IPS DF 4.7 (cell line): Measurements from ENCODE around the gene CRACR2B.

Source experiments
- DNase-seq: peaks from one replicate; pipeline ENCODE4 v3.0.0-alpha.2; 2013; ENCODE audit warnings: low spot score; ENCODE audit errors: extremely low read depth

Gene CRACR2B

DNA sequence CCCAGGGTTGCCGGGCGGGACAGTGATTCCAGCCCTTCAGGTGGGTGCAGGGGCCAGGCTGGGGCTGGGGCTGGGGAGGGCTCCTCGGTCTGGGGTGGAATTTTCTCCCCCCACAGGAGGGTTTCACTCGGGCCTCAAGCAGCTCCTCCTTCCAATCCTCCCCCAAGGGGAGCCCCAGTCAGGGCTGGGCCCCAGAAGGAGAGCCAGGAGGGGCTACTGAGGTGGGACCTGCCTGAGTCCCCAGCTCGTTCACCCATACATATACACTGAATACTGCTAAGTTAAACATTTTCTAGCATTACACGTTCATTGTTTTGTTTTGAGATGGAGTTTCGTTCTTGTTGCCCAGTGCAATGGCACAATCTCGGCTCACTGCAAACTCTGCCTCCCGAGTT lies 1.5 kb upstream of the CRACR2B start:
- no peak for DNase-seq

DNA sequence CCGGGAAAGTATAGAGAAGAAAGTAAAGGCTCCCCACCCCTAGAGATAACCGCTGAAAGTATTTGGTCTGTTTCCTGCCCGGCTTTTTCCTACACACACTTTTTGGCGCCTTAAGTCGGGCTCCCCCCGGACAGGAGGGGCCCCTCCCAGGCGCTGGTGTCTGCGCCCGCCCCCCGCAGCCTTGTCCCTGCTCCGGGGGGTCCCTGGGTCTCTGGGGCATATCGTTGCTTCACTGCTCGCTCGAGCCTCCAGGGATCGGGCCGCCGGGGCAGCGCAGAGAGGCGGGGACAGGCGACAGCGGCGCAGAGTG lies 928 bp upstream of the CRACR2B start:
- DNase-seq = no peak

DNA sequence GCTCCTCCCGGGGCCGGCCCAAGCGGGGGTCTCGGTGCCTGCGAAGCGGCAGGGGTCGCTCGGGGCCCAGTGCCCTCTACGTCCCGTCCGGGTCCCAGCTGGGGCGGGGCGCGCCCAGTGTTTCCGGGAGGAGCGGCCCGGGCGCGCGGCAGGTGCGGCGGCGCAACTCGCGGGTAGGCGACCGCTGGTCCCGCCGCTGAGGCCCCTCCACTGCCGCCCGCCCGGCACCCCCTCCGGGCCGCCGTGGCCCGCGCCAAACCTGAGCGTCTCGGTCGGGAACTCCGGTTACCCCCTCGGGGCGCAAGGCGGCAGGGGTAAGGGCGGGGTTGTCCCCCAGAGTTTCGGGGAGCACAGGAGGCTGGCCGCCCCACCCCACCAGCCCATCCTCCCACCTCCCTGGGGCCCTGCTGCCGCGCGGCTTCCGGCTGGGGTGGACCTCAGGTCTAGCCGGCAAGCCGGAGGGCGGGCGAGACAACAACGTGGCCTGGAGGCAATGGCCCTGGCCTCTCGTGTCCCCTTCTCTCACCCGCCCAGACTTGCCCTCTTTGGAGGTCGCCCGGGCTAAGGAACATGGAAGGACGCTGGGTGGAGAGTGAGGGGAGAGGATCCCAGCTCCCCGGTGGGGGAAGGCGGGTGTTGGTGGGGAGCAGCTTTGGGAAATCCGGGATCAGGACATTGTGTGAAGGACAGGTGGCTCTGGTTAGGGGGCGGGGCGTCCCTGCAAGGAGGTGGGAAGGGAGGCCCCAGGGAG lies 398 bp upstream of the CRACR2B start:
- no peak for DNase-seq

DNA sequence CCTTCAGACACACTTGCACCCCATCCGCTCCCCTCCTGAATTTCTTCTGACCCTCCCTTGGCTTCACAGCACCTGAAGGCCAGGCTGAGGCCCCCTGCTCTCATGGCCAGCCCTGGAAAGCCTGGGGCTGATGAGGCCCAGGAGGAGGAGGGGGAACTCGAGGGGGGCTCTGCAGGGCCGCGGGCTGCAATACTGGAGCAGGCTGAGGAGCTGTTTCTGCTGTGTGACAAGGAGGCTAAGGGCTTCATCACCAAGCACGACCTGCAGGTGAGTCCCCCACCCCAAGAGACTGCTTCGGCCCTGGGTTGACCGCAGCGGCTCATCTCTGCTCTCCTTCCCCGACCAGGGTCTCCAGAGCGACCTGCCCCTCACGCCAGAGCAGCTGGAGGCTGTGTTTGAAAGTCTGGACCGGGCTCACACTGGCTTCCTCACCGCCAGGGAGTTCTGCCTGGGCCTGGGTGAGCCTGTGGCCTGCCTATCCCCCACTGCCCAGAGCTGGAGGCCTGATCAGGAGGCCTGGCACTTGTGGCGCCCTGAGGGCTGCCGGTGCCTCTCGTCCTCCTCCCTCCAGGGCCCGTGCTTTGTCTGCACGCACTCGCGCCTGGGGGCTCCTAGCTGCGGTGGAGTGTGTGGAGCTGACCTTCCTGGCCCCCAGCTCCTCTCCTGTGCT lies 922 bp downstream of the CRACR2B start:
- DNase-seq = no peak

DNA sequence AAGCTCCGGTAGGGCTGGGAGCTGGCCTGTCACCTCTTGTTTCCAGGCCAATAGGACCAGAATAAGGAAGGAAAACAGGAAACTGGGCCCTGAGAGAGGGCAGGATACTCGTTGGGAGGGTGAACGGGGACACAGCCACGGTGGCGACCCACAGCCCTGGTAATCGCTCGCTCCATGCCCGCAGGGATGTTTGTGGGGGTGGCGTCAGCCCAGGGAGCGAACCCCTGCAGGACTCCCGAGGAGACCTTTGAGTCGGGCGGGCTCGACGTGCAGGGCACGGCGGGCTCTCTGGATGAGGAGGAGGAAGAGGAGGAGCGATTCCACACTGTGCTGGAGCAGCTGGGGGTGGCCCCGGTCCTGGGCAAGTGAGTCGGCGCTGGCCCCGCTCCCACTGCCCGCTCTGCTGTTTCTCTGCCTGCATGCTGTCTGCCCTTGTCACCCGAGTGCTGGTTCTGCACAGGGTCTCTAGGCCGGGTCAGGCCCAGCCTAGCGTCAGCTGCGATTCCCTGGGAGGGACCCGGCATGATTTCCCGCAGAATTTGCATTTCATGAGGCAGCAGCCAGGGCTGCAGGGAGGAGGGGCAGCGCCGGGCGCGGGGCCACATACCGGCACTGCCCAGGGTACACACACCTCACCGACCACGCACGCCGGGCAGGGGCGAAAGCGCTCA lies 1.6 kb downstream of the CRACR2B start:
- no peak for DNase-seq

DNA sequence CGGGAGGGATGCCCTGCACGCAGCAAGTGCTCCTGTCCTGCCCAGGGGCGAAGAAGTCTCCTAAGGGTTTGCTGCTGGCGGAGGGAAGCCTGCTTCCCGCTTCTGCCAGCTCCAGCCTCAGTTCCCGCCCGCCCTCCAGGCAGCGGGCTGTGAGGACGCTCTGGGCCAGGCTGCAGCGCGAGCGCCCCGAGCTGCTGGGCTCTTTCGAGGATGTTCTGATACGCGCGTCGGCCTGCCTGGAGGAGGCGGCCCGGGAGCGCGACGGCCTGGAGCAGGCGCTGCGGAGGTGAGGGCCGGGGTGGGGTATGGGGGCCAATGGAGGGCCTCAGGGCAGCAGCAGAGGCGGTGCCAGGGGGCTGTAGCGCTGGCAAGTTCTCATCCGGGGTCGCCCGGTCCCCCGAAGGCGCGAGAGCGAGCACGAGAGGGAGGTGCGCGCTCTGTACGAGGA lies 2.2 kb downstream of the CRACR2B start:
- DNase-seq = no peak

DNA sequence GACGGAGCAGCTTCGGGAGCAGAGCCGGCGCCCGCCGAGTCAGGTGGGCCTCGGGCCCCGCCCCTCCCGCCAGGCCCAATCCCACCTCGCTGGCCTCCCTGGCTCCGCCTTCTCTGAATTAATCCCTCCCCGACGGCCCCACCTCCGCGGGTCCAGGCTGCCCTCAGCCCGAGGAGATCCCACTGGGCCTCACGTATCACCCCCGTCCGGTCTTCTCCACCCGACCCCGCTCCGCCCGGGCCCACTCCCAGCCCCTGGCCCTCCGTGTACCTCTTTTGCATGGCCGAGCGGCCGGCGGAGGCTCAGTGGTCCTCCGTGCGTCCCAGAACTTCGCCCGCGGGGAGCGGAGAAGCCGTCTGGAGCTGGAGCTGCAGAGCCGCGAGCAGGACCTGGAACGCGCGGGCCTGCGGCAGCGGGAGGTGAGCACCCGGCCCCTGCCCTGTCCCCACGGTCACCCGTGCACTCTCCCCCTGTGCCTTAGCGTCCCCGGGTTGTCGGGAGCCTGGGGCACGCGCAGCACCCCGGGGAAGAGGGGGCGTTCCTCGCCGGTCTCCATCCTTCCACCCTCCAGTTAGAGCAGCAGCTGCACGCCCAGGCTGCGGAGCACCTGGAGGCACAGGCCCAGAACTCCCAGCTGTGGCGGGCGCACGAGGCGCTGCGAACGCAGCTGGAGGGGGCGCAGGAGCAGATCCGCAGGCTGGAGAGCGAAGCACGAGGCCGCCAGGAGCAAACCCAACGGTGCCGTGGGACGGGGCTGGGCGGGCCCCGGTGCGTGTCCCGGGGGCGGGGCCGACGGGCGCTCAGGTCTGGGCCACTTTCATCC lies 2.8 kb downstream of the CRACR2B start:
- DNase-seq = no peak

DNA sequence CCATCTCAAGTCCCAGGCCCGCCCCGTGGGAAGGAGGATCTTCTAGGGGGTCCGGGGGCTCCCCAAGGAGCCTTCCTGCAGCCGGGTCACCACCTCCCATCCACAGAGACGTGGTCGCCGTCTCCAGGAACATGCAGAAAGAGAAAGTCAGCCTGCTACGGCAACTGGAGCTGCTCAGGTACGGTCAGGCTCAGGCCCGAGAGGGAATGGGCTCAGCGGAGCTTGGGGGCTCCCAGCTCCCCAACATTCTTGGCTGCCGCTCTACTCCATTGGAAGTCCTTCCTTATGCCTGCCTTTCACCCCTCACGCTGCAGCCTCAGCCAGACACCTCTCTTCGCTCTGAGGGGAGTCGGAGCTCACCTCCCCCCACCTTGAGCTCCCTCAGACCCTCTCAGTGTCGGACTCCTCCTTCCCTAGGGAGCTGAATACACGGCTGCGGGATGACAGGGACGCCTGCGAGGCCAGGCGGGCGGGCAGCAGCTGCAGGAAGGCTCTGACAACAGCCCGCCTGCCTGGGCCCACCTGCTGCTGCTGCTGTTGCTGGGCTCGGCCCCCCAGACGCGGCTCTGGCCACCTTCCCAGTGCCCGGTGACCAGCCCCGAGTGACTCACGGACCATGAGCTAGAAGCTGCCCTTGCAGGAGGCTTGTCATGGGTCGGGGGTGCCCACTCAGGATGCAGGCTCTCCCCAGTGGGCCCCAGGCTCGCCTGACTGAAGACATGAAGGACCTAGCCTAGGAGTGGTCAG lies 3.6 kb downstream of the CRACR2B start:
- DNase-seq = no peak

DNA sequence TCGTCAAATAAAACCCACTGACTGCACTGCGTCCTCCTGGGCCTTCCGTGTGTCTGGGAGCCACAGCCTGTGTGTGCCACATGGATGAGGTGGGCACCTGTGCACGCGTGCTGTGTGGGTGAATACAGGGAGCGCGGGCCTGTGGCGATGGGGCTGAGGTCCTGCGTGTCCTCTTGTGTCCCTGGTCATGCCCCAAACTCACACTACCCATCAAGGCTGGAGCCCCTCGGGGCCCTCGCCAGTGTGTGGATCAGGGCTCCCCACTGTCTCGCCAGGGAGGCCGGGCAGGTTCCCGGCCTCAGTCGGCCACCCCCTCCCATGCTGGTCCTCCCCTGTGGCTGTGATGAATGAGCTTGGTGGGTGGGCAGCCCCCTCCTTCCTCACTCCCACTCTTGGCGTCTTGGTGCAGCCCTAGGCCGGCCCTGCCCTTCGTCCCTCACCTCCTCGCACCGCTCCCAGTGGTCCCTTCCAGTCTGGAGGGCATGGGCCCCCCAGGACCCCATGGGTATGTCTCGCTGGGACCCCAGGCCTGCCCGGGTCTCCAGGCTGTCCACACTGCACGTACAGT lies 4.3 kb downstream of the CRACR2B start:
- no peak for DNase-seq

DNA sequence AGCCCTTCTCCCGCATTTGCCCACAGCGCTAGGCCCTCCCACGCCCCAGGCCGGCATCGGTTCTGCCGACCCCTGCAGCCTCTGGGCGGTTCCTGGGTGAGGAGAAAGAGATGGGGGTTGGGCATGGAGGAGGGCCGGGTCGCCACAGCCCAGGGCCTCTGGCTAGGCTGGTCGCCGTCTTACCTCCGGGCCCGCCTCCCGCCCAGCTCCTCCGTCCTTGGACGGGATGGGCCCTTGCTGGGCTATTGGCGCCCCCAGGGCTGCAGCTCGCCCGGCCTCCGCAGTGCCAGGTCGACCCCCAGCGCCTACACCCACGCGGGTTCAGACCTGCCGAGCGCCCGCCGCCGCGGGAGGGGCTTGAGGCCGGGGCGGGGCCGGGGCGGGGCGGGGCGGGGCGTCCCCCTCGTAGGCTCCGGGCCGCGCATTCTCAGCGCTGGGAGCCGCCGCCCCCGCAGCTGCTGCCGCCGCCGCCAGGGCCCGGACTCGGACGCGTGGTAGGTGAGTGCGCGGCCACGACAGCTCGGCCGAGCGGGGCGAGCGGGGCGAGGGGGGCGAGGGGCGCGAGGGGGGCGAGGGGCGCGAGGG lies 4.9 kb downstream of the CRACR2B start, which contains the start of gene CD151:
TSS of gene CD151 (plus strand) at position 424 of the 585 bp plus-strand sequence. CDS start 3,118 bp downstream, outside the sequence.
- DNase-seq = no peak

DNA sequence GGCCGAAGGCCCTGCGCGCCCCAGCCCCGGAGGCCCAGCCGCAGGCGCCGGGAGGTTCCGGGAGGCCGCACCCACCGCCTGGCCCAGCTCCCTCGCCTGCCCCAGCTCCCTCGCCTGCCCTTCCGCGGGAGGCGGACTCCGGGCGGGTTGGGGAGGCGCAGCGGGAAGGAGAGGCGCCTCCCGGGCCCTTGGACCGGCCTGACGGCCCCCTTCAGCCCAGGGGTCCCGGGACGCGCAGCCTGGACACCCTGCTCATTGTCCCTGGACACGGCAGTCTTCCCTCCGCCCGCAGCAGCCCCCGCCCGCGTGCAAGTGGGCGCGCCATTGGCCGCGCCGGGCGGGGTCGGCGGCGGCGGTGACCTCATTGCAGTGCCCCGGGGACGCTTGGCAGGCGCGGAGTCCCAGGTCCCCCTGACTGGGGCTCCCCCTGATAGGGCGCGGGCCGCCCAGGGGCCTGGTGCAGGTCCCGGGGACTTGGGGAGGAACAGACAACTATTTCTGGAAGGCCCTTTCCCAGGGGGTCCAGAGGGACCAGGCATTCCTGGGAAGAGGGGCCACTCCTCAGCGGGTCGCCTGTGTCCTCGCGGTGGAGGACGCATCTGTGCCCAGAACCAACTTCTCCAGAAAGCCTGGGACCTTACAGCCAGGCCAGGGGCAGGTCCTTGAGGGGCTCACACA lies 5.5 kb downstream of the CRACR2B start:
- no peak for DNase-seq

DNA sequence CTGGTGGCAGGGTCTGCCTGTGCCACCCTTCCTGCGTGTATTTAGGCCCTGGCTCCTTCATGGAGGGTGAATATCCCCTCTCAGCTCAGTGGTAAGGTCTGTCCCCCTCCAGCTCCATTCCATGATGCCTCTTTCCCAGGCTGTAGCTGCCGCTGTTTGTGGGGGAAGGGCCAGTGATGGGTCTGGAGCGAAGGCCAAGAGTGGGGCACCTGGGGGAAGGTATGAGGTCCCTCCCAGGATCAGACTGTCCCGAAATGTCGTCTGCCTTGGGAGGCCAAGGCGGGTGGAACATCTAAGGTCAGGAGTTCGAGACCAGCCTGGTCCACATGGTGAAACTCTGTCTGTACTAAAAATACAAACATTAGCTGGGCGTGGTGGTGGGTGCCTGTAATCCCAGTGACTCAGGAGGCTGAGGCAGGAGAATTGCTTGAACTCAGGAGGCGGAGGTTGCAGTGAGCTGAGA lies 6.2 kb downstream of the CRACR2B start:
- DNase-seq = no peak

DNA sequence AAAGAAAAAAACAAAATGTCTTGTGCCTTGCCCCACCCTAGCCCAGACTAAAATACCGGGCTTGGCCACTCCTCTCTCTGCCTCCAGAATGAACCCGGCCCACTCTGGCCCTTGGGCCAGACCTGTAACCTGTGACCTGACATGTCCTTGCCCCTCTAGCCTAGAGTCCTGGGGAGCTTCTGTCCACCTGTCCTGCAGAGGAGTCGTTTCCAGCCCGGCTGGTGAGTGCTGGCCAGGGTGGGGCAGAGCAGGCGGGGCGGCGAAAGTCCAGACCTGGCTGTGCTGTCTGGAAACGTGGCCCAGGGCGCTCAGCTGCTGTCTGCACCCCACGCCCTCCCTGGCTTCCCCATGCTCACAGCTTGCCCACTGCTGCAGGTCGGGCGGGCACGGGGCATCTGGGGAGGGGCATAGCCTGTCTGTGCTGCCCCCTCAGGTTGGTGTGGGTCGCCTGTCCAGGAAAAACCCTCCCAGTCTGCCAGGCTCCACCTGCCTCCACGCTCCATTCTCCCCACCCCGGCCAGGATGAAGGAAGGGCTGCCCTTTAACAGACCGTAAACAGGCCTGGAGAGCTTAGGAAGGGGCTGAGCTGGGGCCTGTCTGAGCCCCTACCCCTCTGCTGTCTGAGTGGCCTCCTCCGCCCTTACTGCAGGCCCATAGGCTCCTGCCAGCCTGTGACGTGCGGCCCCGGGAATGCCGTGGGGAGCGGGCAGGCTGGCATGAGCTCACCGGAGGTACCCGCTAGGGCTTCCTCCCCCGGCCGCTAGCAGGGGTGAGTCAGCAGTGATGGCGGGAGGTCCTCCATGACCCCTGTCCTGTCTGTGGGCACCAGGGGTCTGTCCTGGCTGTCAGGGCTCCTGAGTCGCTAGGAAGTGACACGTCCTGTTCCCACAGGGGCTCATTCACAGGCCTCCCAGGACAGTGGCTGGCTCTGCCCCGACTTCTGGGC lies 6.9 kb downstream of the CRACR2B start:
- DNase-seq = no peak

DNA sequence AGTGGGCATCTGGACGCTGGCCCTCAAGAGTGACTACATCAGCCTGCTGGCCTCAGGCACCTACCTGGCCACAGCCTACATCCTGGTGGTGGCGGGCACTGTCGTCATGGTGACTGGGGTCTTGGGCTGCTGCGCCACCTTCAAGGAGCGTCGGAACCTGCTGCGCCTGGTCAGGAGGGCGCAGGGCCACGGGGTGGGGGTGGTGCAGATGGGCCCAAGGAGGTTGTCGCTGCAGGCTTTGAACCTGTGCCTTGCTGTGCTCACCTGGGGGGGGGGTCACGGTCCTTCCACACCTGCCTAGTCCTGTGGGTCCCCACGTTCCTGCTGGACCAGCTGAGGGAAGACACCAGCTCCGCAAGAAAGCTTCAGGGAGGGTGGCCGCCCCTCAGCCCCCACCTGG lies 8.6 kb downstream of the CRACR2B start:
- no peak for DNase-seq

DNA sequence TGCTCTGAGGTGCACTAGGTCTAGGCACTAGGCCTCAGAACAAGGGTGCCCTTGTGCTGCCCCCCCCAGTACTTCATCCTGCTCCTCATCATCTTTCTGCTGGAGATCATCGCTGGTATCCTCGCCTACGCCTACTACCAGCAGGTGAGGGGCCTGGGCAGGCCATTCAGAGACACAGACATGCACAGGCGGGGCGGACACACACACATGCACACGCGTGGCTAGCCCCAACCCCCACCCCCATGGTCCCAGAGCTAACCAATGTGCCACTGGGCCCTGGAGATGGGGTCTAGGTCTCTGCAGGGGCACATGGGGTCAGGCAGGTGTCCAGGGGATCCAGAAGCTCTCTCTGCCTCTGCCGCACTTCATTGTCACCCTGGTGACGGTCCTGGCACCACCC lies 9.0 kb downstream of the CRACR2B start:
- DNase-seq = no peak

DNA sequence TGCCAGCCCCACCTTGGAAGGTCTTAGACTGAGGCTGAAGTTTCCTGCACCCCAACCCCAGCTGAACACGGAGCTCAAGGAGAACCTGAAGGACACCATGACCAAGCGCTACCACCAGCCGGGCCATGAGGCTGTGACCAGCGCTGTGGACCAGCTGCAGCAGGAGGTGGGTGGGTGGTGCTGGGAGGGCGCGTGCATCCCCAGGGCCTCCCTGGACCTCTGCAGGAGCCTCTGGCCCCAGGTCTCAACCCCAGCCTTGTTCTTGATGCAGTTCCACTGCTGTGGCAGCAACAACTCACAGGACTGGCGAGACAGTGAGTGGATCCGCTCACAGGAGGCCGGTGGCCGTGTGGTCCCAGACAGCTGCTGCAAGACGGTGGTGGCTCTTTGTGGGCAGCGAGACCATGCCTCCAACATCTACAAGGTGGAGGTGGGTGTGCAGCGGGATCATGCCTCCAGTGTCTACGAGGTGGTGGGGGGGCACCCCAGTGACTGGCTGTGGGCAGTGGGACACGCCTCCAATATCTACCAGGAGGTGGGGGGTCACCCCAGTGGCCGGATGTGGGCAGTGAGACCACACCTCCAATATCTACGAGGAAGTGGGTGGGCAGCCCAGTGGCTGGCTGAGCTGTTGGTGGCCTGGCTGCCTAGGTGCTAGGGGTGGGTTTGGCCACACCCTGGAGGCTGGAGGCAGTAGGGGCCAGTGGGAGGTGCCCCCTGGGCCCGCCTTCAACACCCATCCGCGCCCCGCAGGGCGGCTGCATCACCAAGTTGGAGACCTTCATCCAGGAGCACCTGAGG lies 9.7 kb downstream of the CRACR2B start:
- no peak for DNase-seq

DNA sequence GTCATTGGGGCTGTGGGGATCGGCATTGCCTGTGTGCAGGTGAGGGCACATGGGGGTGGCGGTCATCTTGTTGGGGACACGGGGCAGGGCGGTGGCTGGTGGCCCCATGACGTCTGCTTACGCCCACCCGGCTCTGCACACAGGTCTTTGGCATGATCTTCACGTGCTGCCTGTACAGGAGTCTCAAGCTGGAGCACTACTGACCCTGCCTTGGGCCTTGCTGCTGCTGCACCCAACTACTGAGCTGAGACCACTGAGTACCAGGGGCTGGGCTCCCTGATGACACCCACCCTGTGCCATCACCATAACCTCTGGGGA lies 10.2 kb downstream of the CRACR2B start:
- DNase-seq = no peak
